Fibroblast of the aortic adventitia (primary cell): ENCODE results near the gene NENF. TPM values are rescaled to one million over a fixed set of nuclear protein-coding genes. Genes with fewer than 3 reads are reported as not detected.

Experiments used
- DNase-seq: peaks from one replicate; pipeline ENCODE4 v3.0.0-alpha.2; 2010; ENCODE audit warnings: low read depth
- H3K4me3 ChIP-seq: 2 replicates; pipeline ENCODE4 v1.5.1; 2011; ENCODE audit warnings: low read depth, mild to moderate bottlenecking, control low read depth, low read length, moderate library complexity
- total RNA-seq: library from RNA; depleted of rRNA; stranded (reverse); fragments of >200 nt; gene quantifications from 2 replicates; pipeline ENCODE4 v1.2.3, GENCODE V29; 2012; ENCODE audit warnings: low replicate concordance
- TF ChIP-seq, protein P1 (sequence below): IDR thresholded peaks from 2 replicates; pipeline ENCODE4 v1.5.1; 2011; ENCODE audit warnings: mild to moderate bottlenecking, low read length, control low read depth, inconsistent platforms; ENCODE audit not compliant: insufficient read depth

Gene NENF
- total RNA-seq, 1 donor = 43.3 TPM

DNA sequence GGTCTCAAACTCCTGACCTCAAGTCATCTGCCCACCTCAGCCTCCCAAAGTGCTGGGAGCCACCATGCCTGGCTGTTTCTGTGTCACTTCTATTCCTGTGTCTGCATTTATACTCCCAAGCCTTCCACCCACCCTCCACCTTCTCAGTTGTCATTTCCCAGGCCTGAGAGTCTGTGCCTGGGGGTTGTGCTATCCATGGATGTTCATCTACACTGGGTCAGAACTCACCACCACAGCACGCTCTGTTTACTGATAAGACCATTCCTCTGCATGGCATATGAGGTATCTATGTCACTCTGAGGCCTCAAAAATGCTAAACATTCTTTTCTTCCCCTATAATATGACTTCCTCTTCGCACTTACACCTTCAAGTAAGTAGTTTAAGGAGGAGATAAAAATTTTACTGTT lies 6.1 kb downstream of the NENF start:
- TF ChIP-seq, protein P1, sequence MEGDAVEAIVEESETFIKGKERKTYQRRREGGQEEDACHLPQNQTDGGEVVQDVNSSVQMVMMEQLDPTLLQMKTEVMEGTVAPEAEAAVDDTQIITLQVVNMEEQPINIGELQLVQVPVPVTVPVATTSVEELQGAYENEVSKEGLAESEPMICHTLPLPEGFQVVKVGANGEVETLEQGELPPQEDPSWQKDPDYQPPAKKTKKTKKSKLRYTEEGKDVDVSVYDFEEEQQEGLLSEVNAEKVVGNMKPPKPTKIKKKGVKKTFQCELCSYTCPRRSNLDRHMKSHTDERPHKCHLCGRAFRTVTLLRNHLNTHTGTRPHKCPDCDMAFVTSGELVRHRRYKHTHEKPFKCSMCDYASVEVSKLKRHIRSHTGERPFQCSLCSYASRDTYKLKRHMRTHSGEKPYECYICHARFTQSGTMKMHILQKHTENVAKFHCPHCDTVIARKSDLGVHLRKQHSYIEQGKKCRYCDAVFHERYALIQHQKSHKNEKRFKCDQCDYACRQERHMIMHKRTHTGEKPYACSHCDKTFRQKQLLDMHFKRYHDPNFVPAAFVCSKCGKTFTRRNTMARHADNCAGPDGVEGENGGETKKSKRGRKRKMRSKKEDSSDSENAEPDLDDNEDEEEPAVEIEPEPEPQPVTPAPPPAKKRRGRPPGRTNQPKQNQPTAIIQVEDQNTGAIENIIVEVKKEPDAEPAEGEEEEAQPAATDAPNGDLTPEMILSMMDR = no peak
- DNase-seq = no peak
- H3K4me3 ChIP-seq = no peak overlapping the region

DNA sequence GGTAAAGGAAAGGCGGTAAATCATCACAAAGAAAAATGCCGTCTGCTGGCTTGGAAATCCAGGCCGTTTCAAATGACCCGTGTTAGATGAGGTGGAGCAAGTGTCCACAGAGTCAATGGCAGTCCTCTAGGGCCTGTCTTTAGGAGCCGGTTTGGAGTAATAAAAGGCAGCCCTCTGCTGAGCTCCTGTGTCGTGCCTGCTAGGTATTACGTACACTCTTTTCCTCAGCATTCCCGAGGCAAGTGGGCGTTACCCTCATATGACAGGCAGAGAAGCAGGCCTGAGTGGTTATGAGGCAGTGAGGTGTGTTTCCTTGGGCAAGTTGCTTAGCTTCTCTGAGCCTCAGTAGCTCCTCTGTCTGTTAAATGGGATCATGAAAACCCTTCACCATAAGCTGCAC lies 7.7 kb downstream of the NENF start:
- TF ChIP-seq, protein P1 = no peak

DNA sequence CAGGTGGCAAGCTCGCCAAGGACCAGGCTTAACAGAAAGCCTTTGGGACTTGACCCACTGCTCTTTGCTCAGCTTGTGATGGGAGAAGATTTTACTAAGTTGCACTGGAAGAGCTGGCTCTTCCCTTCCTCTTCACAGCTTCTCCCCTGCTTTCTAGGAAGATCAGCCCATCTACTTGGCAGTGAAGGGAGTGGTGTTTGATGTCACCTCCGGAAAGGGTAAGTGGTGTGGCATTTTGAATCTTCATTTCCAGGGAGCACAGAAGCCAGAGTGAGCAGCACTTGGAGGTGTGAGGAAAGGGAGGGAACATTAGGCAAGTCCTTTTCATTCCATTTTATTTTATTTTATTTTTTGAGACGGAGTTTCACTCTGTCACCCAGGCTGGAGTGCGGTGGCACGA lies 9.7 kb downstream of the NENF start:
- TF ChIP-seq, protein P1 = no peak
- DNase-seq = no peak
- no peak overlapping the region for H3K4me3 ChIP-seq

More for the DNA sequence above, 7.7 kb downstream of the NENF start:
- no peak for DNase-seq
- no peak overlapping the region for H3K4me3 ChIP-seq

DNA sequence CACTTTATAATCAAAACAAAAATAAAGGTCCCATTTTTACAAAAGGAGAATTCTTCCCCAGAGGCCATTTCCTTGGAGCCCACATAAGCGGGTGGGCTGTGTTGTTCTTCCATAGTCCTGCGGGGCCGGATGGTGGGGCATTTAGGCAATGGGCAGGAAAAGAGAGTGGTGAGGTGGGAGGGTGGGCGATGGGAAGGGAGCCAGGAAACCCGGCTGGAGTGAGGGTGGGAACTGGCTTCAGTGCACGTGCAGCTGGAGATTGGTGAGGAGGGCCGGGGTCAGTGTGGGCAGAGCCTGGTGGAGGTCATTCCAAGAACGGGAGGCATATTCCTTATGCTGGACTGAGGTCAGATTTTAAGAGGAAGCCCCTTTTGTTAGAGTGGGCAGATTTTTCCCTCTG lies 13.6 kb downstream of the NENF start:
- no peak for DNase-seq
- TF ChIP-seq, protein P1 = no peak
- no peak overlapping the region for H3K4me3 ChIP-seq

DNA sequence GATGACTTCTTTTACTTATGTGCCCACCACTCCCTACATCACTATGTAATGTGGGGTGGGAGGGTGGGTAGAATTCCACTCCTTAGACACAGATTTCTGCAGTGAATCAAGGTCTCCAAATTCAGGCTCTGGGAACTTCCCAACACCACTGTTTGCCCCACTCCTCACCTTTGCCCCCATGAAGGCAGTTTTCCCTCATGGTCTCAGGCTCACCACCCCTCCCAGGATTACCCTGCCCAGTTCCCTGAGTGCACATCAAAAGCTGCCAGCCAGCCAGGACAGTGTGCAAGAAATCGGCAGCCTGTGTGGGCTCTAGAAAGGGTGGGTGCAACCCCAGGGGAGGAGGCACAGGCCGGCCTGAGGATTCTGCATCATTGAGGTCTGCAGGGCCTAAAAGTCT lies 14.8 kb downstream of the NENF start:
- TF ChIP-seq, protein P1 = no peak
- no peak for DNase-seq
- H3K4me3 ChIP-seq = no peak overlapping the region

DNA sequence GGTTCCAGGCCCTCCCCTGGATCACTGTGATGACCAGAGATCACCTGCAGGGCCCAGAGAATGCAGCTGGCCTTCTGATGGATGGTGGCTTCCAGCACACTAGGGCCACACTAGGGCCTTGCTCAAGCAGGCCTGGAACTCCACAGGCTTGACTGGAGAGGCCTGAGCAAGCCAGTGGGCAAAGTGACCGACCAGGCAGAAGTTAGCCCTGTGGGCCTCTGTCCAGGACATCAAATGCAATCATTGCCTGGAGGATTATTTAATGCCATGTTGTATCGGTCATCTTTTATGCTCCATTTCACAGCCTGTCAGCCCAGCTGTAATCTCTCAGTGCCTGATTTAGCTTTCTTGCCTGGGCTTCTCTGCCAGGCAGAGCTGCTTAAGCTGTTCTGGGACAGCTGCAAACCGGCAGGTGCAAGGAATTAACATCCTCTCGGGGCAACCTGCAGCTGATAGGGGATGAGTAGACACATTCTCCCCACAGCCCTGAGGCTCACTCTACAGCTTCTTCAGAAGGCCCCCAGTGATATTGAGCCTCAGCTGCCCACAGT lies 17.7 kb downstream of the NENF start:
- DNase-seq = peak; percentile 27

More for the DNA sequence above, 17.7 kb downstream of the NENF start:
- no peak overlapping the region for H3K4me3 ChIP-seq
- TF ChIP-seq, protein P1 = no peak
